H1 (cell line): ENCODE measurements around the gene ESCO1. TPM values are rescaled to one million over a fixed set of nuclear protein-coding genes. Genes with fewer than 3 reads are reported as not detected.

Experiments
- CTCF ChIA-PET: fragments of 300-600 bp; sonication (Branson Sonifier 250); formaldehyde crosslinking; loops from one replicate; lab custom pipeline; 2021; ENCODE audit not compliant: partially characterized antibody; lab: Charles Lee
- POLR2A ChIA-PET: fragments of 300-600 bp; sonication (Branson Sonifier 250); formaldehyde crosslinking; loops from one replicate; lab custom pipeline; 2021; ENCODE audit warnings: inconsistent platforms; ENCODE audit not compliant: partially characterized antibody; lab: Charles Lee
- DNase-seq, 2 experiments: peaks; one replicate each; pipeline versions ENCODE4 v3.0.0 to v3.0.0-alpha.2; 2010 to 2022; ENCODE audit warnings: low spot score in 2 of 2, low read depth in 1 of 2, mixed read lengths in 1 of 2
- FAIRE-seq: peaks from 2 replicates; lab custom pipeline; 2011; peaks lifted over from hg19 to GRCh38; lab: Jason Lieb, UNC
- H2AFZ ChIP-seq: 2 replicates; pipeline ENCODE4 v1.8.1; 2012; ENCODE audit warnings: low read length, inconsistent platforms
- H2AK5ac ChIP-seq: 2 replicates; pipeline ENCODE4 v1.6.1; 2013; ENCODE audit warnings: low read depth, low read length
- H2BK120ac ChIP-seq: replicated peaks from 2 replicates; pipeline ENCODE3; 2013; ENCODE audit warnings: low read depth, low read length, inconsistent platforms
- H2BK12ac ChIP-seq: 2 replicates; pipeline ENCODE4 v1.6.1; 2013; ENCODE audit warnings: low read depth, low read length
- H2BK15ac ChIP-seq: 2 replicates; pipeline ENCODE4 v1.6.1; 2013; ENCODE audit warnings: low read length
- H2BK20ac ChIP-seq: 2 replicates; pipeline ENCODE4 v1.6.1; 2013; ENCODE audit warnings: low read length
- H2BK5ac ChIP-seq: 2 replicates; pipeline ENCODE4 v1.6.1; 2013; ENCODE audit warnings: low read depth, low read length
- H3K14ac ChIP-seq: 2 replicates; pipeline ENCODE4 v1.6.1; 2013; ENCODE audit warnings: inconsistent platforms; ENCODE audit not compliant: insufficient read length
- H3K18ac ChIP-seq: 2 replicates; pipeline ENCODE4 v1.6.1; 2013; ENCODE audit warnings: low read length; ENCODE audit errors: extremely low read depth
- H3K23ac ChIP-seq: 2 replicates; pipeline ENCODE4 v1.6.1; 2013; ENCODE audit warnings: inconsistent platforms; ENCODE audit not compliant: insufficient read length
- H3K23me2 ChIP-seq: 2 replicates; pipeline ENCODE4 v1.6.1; 2013; ENCODE audit warnings: low read depth, low read length
- H3K27ac ChIP-seq: 2 replicates; pipeline ENCODE4 v1.6.1; 2011; ENCODE audit warnings: low read depth, low read length, inconsistent platforms
- H3K27me3 ChIP-seq, 4 experiments: replicated peaks in 1 of 4; 1 replicate in 1 of 4; 2 replicates in 3 of 4; pipeline versions ENCODE4 v1.6.1 to v1.8.1; 2011 to 2013; ENCODE audit warnings: low read length in 3 of 4, mild to moderate bottlenecking in 3 of 4, inconsistent platforms in 2 of 4, mixed read lengths in 2 of 4, moderate library complexity in 1 of 4; ENCODE audit not compliant: control insufficient read depth in 3 of 4, insufficient read depth in 3 of 4; ENCODE audit errors: extremely low read depth in 1 of 4
- H3K36me3 ChIP-seq, 4 experiments: 2 replicates each; pipeline versions ENCODE4 v1.6.1 to v1.8.1; 2011 to 2013; ENCODE audit warnings: mild to moderate bottlenecking in 4 of 4, low read length in 3 of 4, moderate library complexity in 2 of 4, control low read depth in 1 of 4, inconsistent platforms in 1 of 4; ENCODE audit not compliant: insufficient read depth in 4 of 4, control insufficient read depth in 2 of 4
- H3K4ac ChIP-seq: replicated peaks from 2 replicates; pipeline ENCODE3; 2013; ENCODE audit warnings: low read length, low read depth, mixed read lengths, inconsistent platforms; ENCODE audit not compliant: insufficient read length
- H3K4me1 ChIP-seq, 4 experiments: replicated peaks in 1 of 4; 1 replicate in 1 of 4; 2 replicates in 3 of 4; pipeline versions ENCODE4 v1.6.1 to v1.8.1; 2011 to 2013; ENCODE audit warnings: low read length in 3 of 4, inconsistent platforms in 2 of 4, mixed read lengths in 1 of 4; ENCODE audit not compliant: insufficient read depth in 4 of 4, control insufficient read depth in 3 of 4
- H3K4me2 ChIP-seq, 2 experiments: 2 replicates each; pipeline versions ENCODE4 v1.6.1 to v1.8.1; 2011 to 2013; ENCODE audit warnings: low read depth in 2 of 2, low read length in 2 of 2, control low read depth in 1 of 2, inconsistent platforms in 1 of 2, mild to moderate bottlenecking in 1 of 2; ENCODE audit not compliant: insufficient read depth in 1 of 2
- H3K4me3 ChIP-seq, 4 experiments: fragments of 200-600, 300-600 bp in 1 of 4; sonication (generic), shearing (Covaris generic), sonication (Bioruptor Twin) in 1 of 4; 2 replicates each; pipeline versions ENCODE4 v1.5.1 to v1.8.1; 2011 to 2016; ENCODE audit warnings: low read length in 4 of 4, low read depth in 3 of 4, control low read depth in 2 of 4, inconsistent platforms in 2 of 4, mild to moderate bottlenecking in 2 of 4, mixed read lengths in 1 of 4, moderate library complexity in 1 of 4; ENCODE audit not compliant: insufficient read depth in 2 of 4; ENCODE audit errors: extremely low read depth in 1 of 4
- H3K56ac ChIP-seq: replicated peaks from 2 replicates; pipeline ENCODE3; 2013; ENCODE audit warnings: low read depth, mild to moderate bottlenecking, mixed read lengths, low read length, inconsistent platforms; ENCODE audit not compliant: insufficient read length
- H3K79me1 ChIP-seq: 2 replicates; pipeline ENCODE4 v1.6.1; 2013; ENCODE audit warnings: low read depth, low read length, control low read depth
- H3K79me2 ChIP-seq, 2 experiments: 2 replicates each; pipeline versions ENCODE4 v1.6.1 to v1.8.1; 2012 to 2013; ENCODE audit warnings: low read length in 2 of 2, mild to moderate bottlenecking in 2 of 2, inconsistent platforms in 1 of 2; ENCODE audit not compliant: insufficient read depth in 2 of 2, control insufficient read depth in 1 of 2
- H3K9ac ChIP-seq, 4 experiments: replicated peaks in 1 of 4; 1 replicate in 1 of 4; 2 replicates in 3 of 4; pipeline versions ENCODE4 v1.6.1 to v1.8.1; 2011 to 2013; ENCODE audit warnings: low read depth in 3 of 4, low read length in 3 of 4, control low read depth in 2 of 4, mild to moderate bottlenecking in 2 of 4, moderate library complexity in 2 of 4, inconsistent platforms in 1 of 4; ENCODE audit errors: extremely low read depth in 1 of 4
- H3K9me3 ChIP-seq, 2 experiments: 2 replicates each; pipeline versions ENCODE4 v1.6.1 to v1.8.1; 2012 to 2013; ENCODE audit warnings: mild to moderate bottlenecking in 2 of 2, moderate library complexity in 2 of 2, control low read depth in 1 of 2, inconsistent platforms in 1 of 2, low read depth in 1 of 2, low read length in 1 of 2, mixed read lengths in 1 of 2; ENCODE audit not compliant: insufficient read depth in 2 of 2
- H4K20me1 ChIP-seq, 2 experiments: replicated peaks in 1 of 2; 2 replicates each; pipeline versions ENCODE3 to v1.8.1; 2011 to 2013; ENCODE audit warnings: inconsistent platforms in 2 of 2, low read length in 2 of 2, mild to moderate bottlenecking in 1 of 2; ENCODE audit not compliant: insufficient read depth in 2 of 2, control insufficient read depth in 1 of 2
- H4K5ac ChIP-seq: 2 replicates; pipeline ENCODE4 v1.6.1; 2013; ENCODE audit warnings: low read length, low read depth, mixed read lengths, inconsistent platforms; ENCODE audit not compliant: insufficient read length
- H4K8ac ChIP-seq: 2 replicates; pipeline ENCODE4 v1.8.0; 2013; ENCODE audit warnings: mild to moderate bottlenecking, moderate library complexity, low read length, inconsistent platforms; ENCODE audit not compliant: insufficient read depth; ENCODE audit errors: extremely low read depth
- H4K91ac ChIP-seq: replicated peaks from 2 replicates; pipeline ENCODE3; 2013; ENCODE audit warnings: low read length, mixed read lengths, inconsistent platforms; ENCODE audit not compliant: insufficient read length
- RFX5 ChIP-seq: IDR thresholded peaks from 2 replicates; pipeline ENCODE4 v1.6.1; 2011; ENCODE audit warnings: low read depth, low read length, improper control_type of control experiment, borderline replicate concordance
- WGBS, 2 experiments: shearing (Covaris generic) in 1 of 2; methylation state at CpG; one replicate each; pipeline versions ENCODE4 v1.1.6 to v1.1.7; 2013 to 2015; ENCODE audit warnings: low lambda C conversion rate in 2 of 2, mixed read lengths in 2 of 2, inconsistent platforms in 1 of 2, low coverage in 1 of 2, missing lambda C conversion rate in 1 of 2; ENCODE audit not compliant: insufficient replicate concordance in 2 of 2, insufficient coverage in 1 of 2, insufficient read length in 1 of 2; ENCODE audit errors: extremely low coverage in 1 of 2, missing lambda C conversion rate in 1 of 2; 5-methylcytosine and 5-hydroxymethylcytosine counted together
- polyA plus RNA-seq, 7 experiments: library from polyadenylated mRNA; depleted of rRNA in 3 of 7; stranded (reverse) in 5 of 7; unstranded in 2 of 7; fragments of >200 nt in 5 of 7; fragments of 200-250 nt in 2 of 7; gene quantifications; 1 replicate in 5 of 7; 2 replicates in 1 of 7; 4 replicates in 1 of 7; pipeline versions ENCODE4 v1.2.1 to v1.2.3, GENCODE V29; 2011 to 2013; ENCODE audit warnings: missing spikeins in 2 of 7, mixed read lengths in 2 of 7
- total RNA-seq: library from RNA; stranded (reverse); fragmentation: NEBNext Ultra II Directional; extraction: Animal tissue kit (Norgen Biotek cat#: 25700); gene quantifications from 2 replicates; pipeline ENCODE4 v1.2.1, GENCODE V29; 2021

The ESCO1 gene
- total and polyA plus RNA-seq, 2 of the 8 experiments (the other 6 are each of a cell fraction or from before 2014, with no cell fraction given) = 5.8 to 48.3 TPM

DNA sequence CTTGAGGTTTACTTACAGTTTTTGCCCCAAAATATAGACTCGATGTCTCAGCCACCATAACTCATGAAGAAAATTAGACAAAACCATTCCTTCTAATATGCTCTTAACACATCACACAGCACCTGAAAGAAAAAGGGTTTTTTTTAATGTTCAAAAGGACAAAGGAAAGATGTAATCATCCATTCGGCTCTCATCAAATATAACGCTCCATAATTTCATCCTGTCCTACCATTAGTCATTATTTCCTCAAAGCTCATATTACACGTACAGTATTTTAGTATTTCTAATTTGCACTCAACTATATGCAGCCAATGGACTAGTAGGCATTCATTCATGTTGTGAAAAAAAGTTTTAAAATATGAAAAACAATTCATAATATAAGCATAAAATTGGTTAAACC is 24.8 kb downstream of the ESCO1 start:
- H3K79me1 ChIP-seq = no peaks in the 10 kb centered on the region
- peaks cover 0 to 14% of the 10 kb centered on the region in 2 experiments; a peak in 2 of 4 replicates for H3K79me2 ChIP-seq

More for the DNA sequence above, 24.8 kb downstream of the ESCO1 start:
- TF ChIP-seq RFX5 = no peak
- Histone ChIP-seq H3K23me2 (no peaks in the 10 kb centered on the region), H2AK5ac (no peak overlapping the region), H3K9me3 (no peaks in the 10 kb centered on the region), H2BK5ac (no peak overlapping the region), H2BK20ac (no peak overlapping the region), H4K8ac (no peak overlapping the region), H2AFZ (no peak overlapping the region), H2BK15ac (no peak overlapping the region), H3K4me2 (no peak overlapping the region), H3K27me3 (no peaks in the 10 kb centered on the region), H3K56ac (no peak overlapping the region), H3K18ac (no peak overlapping the region), H3K4ac (no peak overlapping the region), H4K91ac (no peak overlapping the region), H3K27ac (no peak overlapping the region), H3K36me3 (peaks cover 5 to 49% (median 27%) of the 10 kb centered on the region in 4 experiments; a peak in 6 of 8 replicates), H4K5ac (no peak overlapping the region), H3K23ac (no peak overlapping the region), H3K9ac (no peak overlapping the region), H3K14ac (no peak overlapping the region), H2BK12ac (no peak overlapping the region), H3K4me3 (no peak overlapping the region), H3K4me1 (no peaks in the 10 kb centered on the region), H2BK120ac (no peak overlapping the region), H4K20me1 (peaks cover 0 to 1% of the 10 kb centered on the region in 2 experiments)
- 94% methylated on average over 4 of the region's 4 CpGs; no CpG with 5 or more reads in 1 of the 2 experiments for WGBS, 2 experiments
- no peak for FAIRE-seq
- ChIA-PET CTCF (interaction anchor here (1.0 kb wide), 1 partner anchor 25 kb away, joined by 3 read pairs; the partner anchor contains the start of gene ESCO1), POLR2A (no interaction called here)
- no peak for DNase-seq
